GM03348 (cell line): Measurements from ENCODE around the gene SLC15A5.
A peak's percentile ranks its signal among the peaks of the same experiment; 100 is the strongest.

Source experiments
- DNase-seq: peaks from one replicate; pipeline ENCODE4 v3.0.0; 2012; ENCODE audit warnings: low spot score

SLC15A5 gene

GRCh38 chr12:16277585-16277984 lies at the start of gene SLC15A5:
TSS of gene SLC15A5 (minus strand) at chr12:16277685. CDS start at chr12:16277685, 0 bp downstream.
- DNase-seq: no peak

GRCh38 chr12:16325426-16325825 lies 47.9 kb upstream of the SLC15A5 start:
- DNase-seq: no peak

GRCh38 chr12:16324772-16325171 lies 47.3 kb upstream of the SLC15A5 start:
- no peak for DNase-seq

- no peak for DNase-seq
Observed at GRCh38 chr12:16324272-16324671, 46.8 kb upstream of the SLC15A5 start.

- no peak for DNase-seq
Observed at GRCh38 chr12:16323638-16324037, 46.2 kb upstream of the SLC15A5 start.

GRCh38 chr12:16323010-16323409 lies 45.5 kb upstream of the SLC15A5 start:
- peak; percentile 60 for DNase-seq

- no peak for DNase-seq
Observed at GRCh38 chr12:16310934-16311333, 33.4 kb upstream of the SLC15A5 start.

- DNase-seq: no peak
Observed at GRCh38 chr12:16307856-16308475, 30.5 kb upstream of the SLC15A5 start.

- DNase-seq: no peak
Observed at GRCh38 chr12:16303939-16304338, 26.5 kb upstream of the SLC15A5 start.

GRCh38 chr12:16300736-16301135 lies 23.3 kb upstream of the SLC15A5 start:
- DNase-seq: peak; percentile 19

- DNase-seq: peak; percentile 44
Observed at GRCh38 chr12:16300122-16300521, 22.6 kb upstream of the SLC15A5 start.

- peak; percentile 9 for DNase-seq
Observed at GRCh38 chr12:16299403-16299802, 21.9 kb upstream of the SLC15A5 start.

- no peak for DNase-seq
Observed at GRCh38 chr12:16297521-16297920, 20.0 kb upstream of the SLC15A5 start.

- DNase-seq: no peak
Observed at GRCh38 chr12:16294376-16294956, 17.0 kb upstream of the SLC15A5 start.

GRCh38 chr12:16291032-16291431 lies 13.5 kb upstream of the SLC15A5 start:
- DNase-seq: no peak

GRCh38 chr12:16285586-16285985 lies 8.1 kb upstream of the SLC15A5 start:
- no peak for DNase-seq

- DNase-seq: no peak
Observed at GRCh38 chr12:16282978-16283377, 5.5 kb upstream of the SLC15A5 start.

GRCh38 chr12:16282081-16282480 lies 4.6 kb upstream of the SLC15A5 start:
- DNase-seq: no peak

- DNase-seq: peak; percentile 7
Observed at GRCh38 chr12:16281157-16281556, 3.7 kb upstream of the SLC15A5 start.

GRCh38 chr12:16272222-16272621 lies 5.3 kb downstream of the SLC15A5 start:
- DNase-seq: no peak

- no peak for DNase-seq
Observed at GRCh38 chr12:16271062-16271461, 6.4 kb downstream of the SLC15A5 start.

- no peak for DNase-seq
Observed at GRCh38 chr12:16269946-16270345, 7.5 kb downstream of the SLC15A5 start.

- DNase-seq: no peak
Observed at GRCh38 chr12:16266085-16266484, 11.4 kb downstream of the SLC15A5 start.

- DNase-seq: peak; percentile 5
Observed at GRCh38 chr12:16261944-16262475, 15.5 kb downstream of the SLC15A5 start.
